ENCODE data around the gene SPSB1.

GRCh38 chr1:9309991-9310390 lies 17.3 kb downstream of the SPSB1 start:
- no peak for TF ChIP-seq POLR2AphosphoS5 (IDR thresholded peaks at IDR 0.05; ENCODE audit: low read depth, low read length)
- TF ChIP-seq POLR2A (IDR thresholded peaks at IDR 0.05; ENCODE audit: low read depth, low read length) = no peak
- TF ChIP-seq PAX5 (IDR thresholded peaks at IDR 0.05; ENCODE audit: insufficient read depth, low read length, severe bottlenecking) = no peak
- TF ChIP-seq SPI1 (IDR thresholded peaks at IDR 0.05; ENCODE audit: low read depth, low read length) = no peak
- no peak for TF ChIP-seq TAF1 (IDR thresholded peaks at IDR 0.05; ENCODE audit: low read depth, low read length)
- no peak for TF ChIP-seq POU2F2 (IDR thresholded peaks at IDR 0.05; ENCODE audit: low read depth, low read length)

All from GM12891 (cell line).